Tibial nerve (tissue), 4 donors: ENCODE measurements around the gene ALK.

Experiments
- CTCF ChIP-seq, 5 experiments: fragments of 200-600 bp in 3 of 5; fragments of 450-650 bp in 2 of 5; sonication (generic) in 3 of 5; IDR thresholded peaks; one replicate each; pipeline ENCODE4 v1.5.1; 2016 to 2019; ENCODE audit warnings: antibody characterized with exemption in 5 of 5, mild to moderate bottlenecking in 3 of 5, moderate library complexity in 2 of 5
- EP300 ChIP-seq, 2 donors: sonication (generic); formaldehyde crosslinking; IDR thresholded peaks; one replicate each; pipeline ENCODE4 v1.6.1; 2017; ENCODE audit warnings: antibody characterized with exemption in 2 of 2, mild to moderate bottlenecking in 1 of 2
- POLR2A ChIP-seq, 2 donors: fragments of 450-650 bp; IDR thresholded peaks; one replicate each; pipeline ENCODE4 v1.6.1; 2017; ENCODE audit warnings: antibody characterized with exemption in 2 of 2, mild to moderate bottlenecking in 2 of 2, moderate library complexity in 2 of 2

GRCh38 chr2:29663268-29663667 lies 258.1 kb downstream of the ALK start:
- no peak for TF ChIP-seq EP300 (IDR thresholded peaks at IDR 0.05)
- no peak for TF ChIP-seq CTCF (IDR thresholded peaks at IDR 0.05)
- no peak for TF ChIP-seq POLR2A (IDR thresholded peaks at IDR 0.05)
